SU-DHL-6 (cell line): ENCODE results near the gene THBS2.

ENCODE experiments used
- H2AFZ ChIP-seq: fragments of 200-600 bp; sonication (generic); 2 replicates; pipeline ENCODE4 v1.6.1; 2014; ENCODE audit warnings: low read depth, mild to moderate bottlenecking, moderate library complexity, mixed read lengths, antibody characterized with exemption, low read length; ENCODE audit not compliant: severe bottlenecking
- H3F3A ChIP-seq: fragments of 200-600 bp; shearing (Covaris generic); 2 replicates; pipeline ENCODE4 v1.6.0; 2016; ENCODE audit warnings: antibody characterized with exemption, mild to moderate bottlenecking; ENCODE audit not compliant: insufficient read depth
- H3K27ac ChIP-seq: fragments of 200-600 bp; sonication (generic); 2 replicates; pipeline ENCODE4 v1.5.1; 2016; ENCODE audit warnings: low read depth, mild to moderate bottlenecking, low read length, moderate library complexity, mixed read lengths
- H3K27me3 ChIP-seq: fragments of 200-600 bp; sonication (generic), shearing (Covaris generic); 2 replicates; pipeline ENCODE4 v1.6.0; 2014; ENCODE audit warnings: mild to moderate bottlenecking, low read length
- H3K36me3 ChIP-seq: fragments of 200-600 bp; sonication (generic); 2 replicates; pipeline ENCODE4 v1.6.1; 2014; ENCODE audit warnings: mild to moderate bottlenecking, low read length, mixed read lengths
- H3K4me2 ChIP-seq: fragments of 300-600, 200-600 bp; shearing (Covaris generic), sonication (generic); 2 replicates; pipeline ENCODE4 v1.6.0; 2014; ENCODE audit warnings: low read length, low read depth, mild to moderate bottlenecking; ENCODE audit not compliant: poor library complexity, severe bottlenecking
- H3K4me3 ChIP-seq: fragments of 200-600 bp; sonication (generic); 2 replicates; pipeline ENCODE4 v1.5.1; 2014; ENCODE audit warnings: antibody characterized with exemption, low read length, mild to moderate bottlenecking, mixed read lengths; ENCODE audit not compliant: insufficient read depth, poor library complexity, severe bottlenecking
- H3K79me2 ChIP-seq: fragments of 200-600 bp; sonication (generic); 2 replicates; pipeline ENCODE4 v1.6.1; 2014; ENCODE audit warnings: mild to moderate bottlenecking, low read length, moderate library complexity; ENCODE audit not compliant: insufficient read depth
- H3K9ac ChIP-seq: fragments of 200-600 bp; sonication (generic); 2 replicates; pipeline ENCODE4 v1.7.0; 2014; ENCODE audit warnings: mild to moderate bottlenecking, low read length
- H3K9me2 ChIP-seq: fragments of 200-600 bp; sonication (generic); replicated peaks from 2 replicates; pipeline ENCODE4 v1.6.1; 2014; ENCODE audit warnings: low read length; ENCODE audit not compliant: insufficient read depth
- H3K9me3 ChIP-seq: fragments of 200-600 bp; sonication (generic); 2 replicates; pipeline ENCODE4 v1.6.1; 2014; ENCODE audit warnings: low read length, mixed read lengths; ENCODE audit not compliant: insufficient read depth
- H4K20me1 ChIP-seq: fragments of 200-600 bp; sonication (generic); 2 replicates; pipeline ENCODE4 v1.6.1; 2014; ENCODE audit warnings: low read depth, mild to moderate bottlenecking, antibody characterized with exemption, low read length, moderate library complexity, mixed read lengths
- EZH2phosphoT487 ChIP-seq: fragments of 200-600 bp; sonication (generic), shearing (Covaris generic); conservative IDR thresholded peaks from 2 replicates; pipeline ENCODE4 v1.6.1; 2018; ENCODE audit warnings: mild to moderate bottlenecking, antibody characterized with exemption, low read length, moderate library complexity, mixed read lengths
- TF ChIP-seq, protein P1 (sequence below): fragments of 200-600 bp; sonication (generic); IDR thresholded peaks from one replicate; pipeline ENCODE4 v1.5.1; 2017; ENCODE audit warnings: antibody characterized with exemption, mild to moderate bottlenecking, low read length, moderate library complexity; ENCODE audit not compliant: insufficient read depth, poor library complexity, severe bottlenecking

Gene THBS2

DNA sequence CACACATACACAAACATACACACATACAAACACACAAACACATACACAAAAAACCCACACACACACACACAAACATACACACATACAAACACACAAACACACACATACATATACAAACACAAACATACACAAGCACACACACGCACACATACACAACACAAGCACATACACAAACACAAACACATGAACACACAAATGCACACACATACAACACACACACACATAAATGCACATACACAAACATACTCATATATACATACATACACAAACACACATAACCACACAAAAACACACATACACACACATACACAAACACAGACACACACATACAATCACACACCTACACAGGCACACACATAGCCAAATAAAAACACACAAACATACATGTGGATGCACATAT is 30.3 kb upstream of the THBS2 start:
- Histone ChIP-seq H3K36me3 (no peaks in the 10 kb centered on the region), H3K4me2 (no peak overlapping the region), H3F3A (no peaks in the 10 kb centered on the region), H3K9me3 (no peaks in the 10 kb centered on the region), H2AFZ (no peak overlapping the region), H4K20me1 (no peaks in the 10 kb centered on the region), H3K79me2 (no peaks in the 10 kb centered on the region), H3K4me3 (no peak overlapping the region), H3K9ac (no peak overlapping the region), H3K27ac (no peak overlapping the region), H3K27me3 (no peaks in the 10 kb centered on the region), H3K9me2 (no peaks in the 10 kb centered on the region)
- TF ChIP-seq, protein P1, sequence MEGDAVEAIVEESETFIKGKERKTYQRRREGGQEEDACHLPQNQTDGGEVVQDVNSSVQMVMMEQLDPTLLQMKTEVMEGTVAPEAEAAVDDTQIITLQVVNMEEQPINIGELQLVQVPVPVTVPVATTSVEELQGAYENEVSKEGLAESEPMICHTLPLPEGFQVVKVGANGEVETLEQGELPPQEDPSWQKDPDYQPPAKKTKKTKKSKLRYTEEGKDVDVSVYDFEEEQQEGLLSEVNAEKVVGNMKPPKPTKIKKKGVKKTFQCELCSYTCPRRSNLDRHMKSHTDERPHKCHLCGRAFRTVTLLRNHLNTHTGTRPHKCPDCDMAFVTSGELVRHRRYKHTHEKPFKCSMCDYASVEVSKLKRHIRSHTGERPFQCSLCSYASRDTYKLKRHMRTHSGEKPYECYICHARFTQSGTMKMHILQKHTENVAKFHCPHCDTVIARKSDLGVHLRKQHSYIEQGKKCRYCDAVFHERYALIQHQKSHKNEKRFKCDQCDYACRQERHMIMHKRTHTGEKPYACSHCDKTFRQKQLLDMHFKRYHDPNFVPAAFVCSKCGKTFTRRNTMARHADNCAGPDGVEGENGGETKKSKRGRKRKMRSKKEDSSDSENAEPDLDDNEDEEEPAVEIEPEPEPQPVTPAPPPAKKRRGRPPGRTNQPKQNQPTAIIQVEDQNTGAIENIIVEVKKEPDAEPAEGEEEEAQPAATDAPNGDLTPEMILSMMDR, result no peak
- TF ChIP-seq EZH2phosphoT487, result no peak

DNA sequence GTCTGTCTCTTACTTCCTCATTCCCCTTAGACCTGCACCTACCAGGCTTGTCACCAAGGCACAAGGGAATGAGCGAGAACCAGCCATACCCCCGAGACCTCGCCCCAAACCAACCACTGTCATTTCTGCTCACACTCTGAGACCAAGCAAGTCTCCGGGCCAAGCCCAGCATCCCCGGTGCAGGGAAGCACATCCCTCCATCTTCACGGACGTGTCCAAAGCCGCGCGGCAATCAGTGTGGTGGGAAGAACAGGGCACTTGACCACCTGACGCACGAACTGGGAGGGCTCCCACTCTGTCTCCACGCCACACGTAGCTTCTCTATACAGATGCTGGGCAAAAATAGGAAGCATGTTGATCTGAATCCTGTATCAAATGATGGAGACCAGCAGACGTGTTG is 28.4 kb upstream of the THBS2 start:
- Histone ChIP-seq H3K79me2 (no peaks in the 10 kb centered on the region), H2AFZ (no peak overlapping the region), H3K27ac (no peak overlapping the region), H3F3A (no peaks in the 10 kb centered on the region), H3K36me3 (no peaks in the 10 kb centered on the region), H3K9me3 (no peaks in the 10 kb centered on the region), H4K20me1 (no peaks in the 10 kb centered on the region), H3K9ac (no peak overlapping the region), H3K9me2 (no peaks in the 10 kb centered on the region), H3K4me2 (no peak overlapping the region), H3K4me3 (no peak overlapping the region), H3K27me3 (no peaks in the 10 kb centered on the region)
- TF ChIP-seq, protein P1, result no peak
- no peak for TF ChIP-seq EZH2phosphoT487

DNA sequence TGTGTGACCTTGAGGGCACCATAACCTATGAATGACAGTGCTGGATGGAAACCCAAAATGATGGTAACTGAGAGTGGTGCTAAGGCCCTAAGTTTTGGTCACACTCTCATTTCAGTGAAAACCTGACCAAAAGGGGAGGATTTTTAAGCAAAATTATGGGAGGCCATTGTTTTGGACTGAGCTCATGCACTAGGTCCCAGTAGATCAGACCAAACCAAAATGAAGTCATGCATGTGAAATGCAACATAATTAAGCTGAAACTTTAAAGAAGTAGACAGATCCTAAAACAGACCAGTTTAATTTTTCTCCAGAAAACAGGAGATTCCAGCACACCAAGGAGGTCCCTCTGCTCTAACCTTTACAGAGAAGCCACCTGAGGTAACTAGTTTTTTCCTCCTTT is 24.0 kb upstream of the THBS2 start:
- no peaks in the 10 kb centered on the region for H3K27me3 ChIP-seq
- no peak overlapping the region for H3K9ac ChIP-seq
- H3K4me2 ChIP-seq, result no peak overlapping the region
- no peaks in the 10 kb centered on the region for H3K9me2 ChIP-seq
- TF ChIP-seq EZH2phosphoT487, result no peak
- TF ChIP-seq, protein P1, result no peak
- H3K27ac ChIP-seq, result no peak overlapping the region
- H3K36me3 ChIP-seq, result no peaks in the 10 kb centered on the region
- no peaks in the 10 kb centered on the region for H3K9me3 ChIP-seq
- no peak overlapping the region for H3K4me3 ChIP-seq
- no peaks in the 10 kb centered on the region for H4K20me1 ChIP-seq
- H3K79me2 ChIP-seq, result no peaks in the 10 kb centered on the region
- no peak overlapping the region for H2AFZ ChIP-seq
- no peaks in the 10 kb centered on the region for H3F3A ChIP-seq
